Small intestine (tissue), 7 donors: ENCODE measurements around the gene NFATC2. TPM values are rescaled to one million over a fixed set of nuclear protein-coding genes. Genes with fewer than 3 reads are reported as not detected.
A peak's percentile ranks its signal among the peaks of the same experiment; 100 is the strongest.

Experiments
- DNase-seq, 2 donors: peaks; one replicate each; pipeline versions ENCODE4 v3.0.0 to v3.0.0-alpha.2; 2013
- FAIRE-seq: peaks from 2 replicates; lab custom pipeline; 2012; peaks lifted over from hg19 to GRCh38; lab: Jason Lieb, UNC
- H3K27ac ChIP-seq, 3 donors: one replicate each; pipeline ENCODE4 v1.5.1; 2013; ENCODE audit warnings: low read length in 2 of 3, mild to moderate bottlenecking in 2 of 3, control low read depth in 1 of 3, inconsistent platforms in 1 of 3, low read depth in 1 of 3, moderate library complexity in 1 of 3
- H3K27me3 ChIP-seq, 3 donors: one replicate each; pipeline ENCODE4 v1.6.1; 2013; ENCODE audit warnings: low read length in 3 of 3, inconsistent platforms in 1 of 3; ENCODE audit not compliant: control insufficient read depth in 3 of 3, insufficient read depth in 3 of 3
- H3K36me3 ChIP-seq, 3 donors: one replicate each; pipeline ENCODE4 v1.6.1; 2013; ENCODE audit warnings: low read length in 3 of 3, inconsistent platforms in 1 of 3, low read depth in 1 of 3, mild to moderate bottlenecking in 1 of 3, moderate library complexity in 1 of 3; ENCODE audit not compliant: control insufficient read depth in 3 of 3, insufficient read depth in 2 of 3
- H3K4me1 ChIP-seq, 3 donors: one replicate each; pipeline ENCODE4 v1.6.1; 2013; ENCODE audit warnings: low read length in 2 of 3, inconsistent platforms in 1 of 3, low read depth in 1 of 3, mild to moderate bottlenecking in 1 of 3, moderate library complexity in 1 of 3; ENCODE audit not compliant: control insufficient read depth in 3 of 3, insufficient read depth in 2 of 3
- H3K4me3 ChIP-seq, 3 donors: one replicate each; pipeline ENCODE4 v1.5.1; 2013; ENCODE audit warnings: low read length in 3 of 3, control low read depth in 1 of 3, inconsistent platforms in 1 of 3, low read depth in 1 of 3, mild to moderate bottlenecking in 1 of 3, moderate library complexity in 1 of 3
- H3K9me3 ChIP-seq, 2 donors: one replicate each; pipeline ENCODE4 v1.6.1; 2013; ENCODE audit warnings: low read depth in 1 of 2, low read length in 1 of 2; ENCODE audit not compliant: control insufficient read depth in 2 of 2, insufficient read depth in 1 of 2
- WGBS, 3 donors: extraction: QIAGEN DNeasy Blood & Tissue Kit; methylation state at CpG; one replicate each; pipeline ENCODE4 v1.1.7; 2013; 5-methylcytosine and 5-hydroxymethylcytosine counted together
- polyA plus RNA-seq, 4 donors: library from polyadenylated mRNA; stranded (reverse) in 3 of 4; unstranded in 1 of 4; fragments of 200-250 nt in 3 of 4; fragments of 120-200 nt in 1 of 4; gene quantifications; one replicate each; pipeline versions ENCODE4 v1.2.1 to v1.2.3, GENCODE V29; 2013
- donor health status: healthy with polysubstance abuse.
- donor health status: control.
- donor health status: control.
- donor health status: Bipolar disorder and iron deficiency.
- donor health status: healthy.

Gene NFATC2
- polyA plus RNA-seq, 4 donors: 3.1 to 19.4 (median 6.2) TPM

GRCh38 chr20:51391926-51392325, 150.6 kb downstream of the NFATC2 start:
- FAIRE-seq (no peak), DNase-seq (no peak)
- H3K9me3 ChIP-seq: no peaks in the 10 kb centered on the region
- peaks cover 0 to 64% (median 12%) of the 10 kb centered on the region in 3 donors for H3K36me3 ChIP-seq
- 89 to 97% (median 96%) methylated on average over 1 of the region's 1 CpG for WGBS, 3 donors
- no peaks in the 10 kb centered on the region for H3K4me1 ChIP-seq
- no peak overlapping the region for H3K27ac ChIP-seq
- H3K27me3 ChIP-seq: no peaks in the 10 kb centered on the region
- no peak overlapping the region for H3K4me3 ChIP-seq

GRCh38 chr20:51389543-51390264, 152.8 kb downstream of the NFATC2 start:
- Histone ChIP-seq H3K27ac (peak overlapping the region in 1 of 3 donors; percentile 28), H3K4me1 (no peaks in the 10 kb centered on the region), H3K9me3 (no peaks in the 10 kb centered on the region), H3K27me3 (no peaks in the 10 kb centered on the region), H3K36me3 (peaks cover 0 to 62% (median 12%) of the 10 kb centered on the region in 3 donors), H3K4me3 (no peak overlapping the region)
- FAIRE-seq: no peak
- DNase-seq: no peak
- WGBS, 3 donors: 78 to 82% (median 79%) methylated on average over 11 of the region's 11 CpGs

- Histone ChIP-seq H3K36me3 (peaks cover 0 to 55% (median 12%) of the 10 kb centered on the region in 3 donors), H3K4me3 (no peak overlapping the region), H3K4me1 (no peaks in the 10 kb centered on the region), H3K27ac (no peak overlapping the region), H3K9me3 (no peaks in the 10 kb centered on the region), H3K27me3 (no peaks in the 10 kb centered on the region)
- 69 to 76% (median 73%) methylated on average over 7 of the region's 7 CpGs for WGBS, 3 donors
- FAIRE-seq (no peak), DNase-seq (no peak)
These were observed 153.6 kb downstream of the NFATC2 start for GRCh38 chr20:51388756-51389542.

- Histone ChIP-seq H3K36me3 (peaks cover 0 to 52% (median 12%) of the 10 kb centered on the region in 3 donors), H3K27ac (no peak overlapping the region), H3K9me3 (no peaks in the 10 kb centered on the region), H3K4me1 (peaks cover 0 to 3% (median 0%) of the 10 kb centered on the region in 3 donors), H3K4me3 (no peak overlapping the region), H3K27me3 (no peaks in the 10 kb centered on the region)
- FAIRE-seq (no peak), DNase-seq (no peak)
These were observed 154.3 kb downstream of the NFATC2 start for GRCh38 chr20:51388227-51388626.

GRCh38 chr20:51387125-51387875, 155.2 kb downstream of the NFATC2 start:
- Histone ChIP-seq H3K9me3 (no peaks in the 10 kb centered on the region), H3K4me1 (peaks cover 0 to 6% (median 0%) of the 10 kb centered on the region in 3 donors), H3K27me3 (no peaks in the 10 kb centered on the region), H3K4me3 (no peak overlapping the region), H3K27ac (no peak overlapping the region), H3K36me3 (peaks cover 0 to 44% (median 12%) of the 10 kb centered on the region in 3 donors)
- 81 to 94% (median 89%) methylated on average over 9 of the region's 9 CpGs for WGBS, 3 donors
- FAIRE-seq (no peak), DNase-seq (no peak)

GRCh38 chr20:51386586-51386985, 155.9 kb downstream of the NFATC2 start:
- no peak overlapping the region for H3K4me3 ChIP-seq
- H3K4me1 ChIP-seq: peaks cover 0 to 6% (median 0%) of the 10 kb centered on the region in 3 donors
- FAIRE-seq (no peak), DNase-seq (peak in 1 of 2 donors; percentile 37)
- H3K27ac ChIP-seq: no peak overlapping the region
- 72 to 88% (median 82%) methylated on average over 4 of the region's 4 CpGs for WGBS, 3 donors
- no peaks in the 10 kb centered on the region for H3K9me3 ChIP-seq
- peaks cover 0 to 41% (median 12%) of the 10 kb centered on the region in 3 donors for H3K36me3 ChIP-seq
- no peaks in the 10 kb centered on the region for H3K27me3 ChIP-seq

GRCh38 chr20:51385646-51386530, 156.6 kb downstream of the NFATC2 start:
- 85 to 94% (median 85%) methylated on average over 7 of the region's 7 CpGs for WGBS, 3 donors
- FAIRE-seq (no peak), DNase-seq (peak in 1 of 2 donors; percentile 27)
- H3K9me3 ChIP-seq: no peaks in the 10 kb centered on the region
- H3K4me1 ChIP-seq: peaks cover 0 to 6% (median 0%) of the 10 kb centered on the region in 3 donors
- H3K27me3 ChIP-seq: no peaks in the 10 kb centered on the region
- no peak overlapping the region for H3K4me3 ChIP-seq
- H3K27ac ChIP-seq: no peak overlapping the region
- peaks cover 0 to 38% (median 9%) of the 10 kb centered on the region in 3 donors for H3K36me3 ChIP-seq
